Measurements from ENCODE around the gene CYP4Z1.

Gene CYP4Z1, protein sequence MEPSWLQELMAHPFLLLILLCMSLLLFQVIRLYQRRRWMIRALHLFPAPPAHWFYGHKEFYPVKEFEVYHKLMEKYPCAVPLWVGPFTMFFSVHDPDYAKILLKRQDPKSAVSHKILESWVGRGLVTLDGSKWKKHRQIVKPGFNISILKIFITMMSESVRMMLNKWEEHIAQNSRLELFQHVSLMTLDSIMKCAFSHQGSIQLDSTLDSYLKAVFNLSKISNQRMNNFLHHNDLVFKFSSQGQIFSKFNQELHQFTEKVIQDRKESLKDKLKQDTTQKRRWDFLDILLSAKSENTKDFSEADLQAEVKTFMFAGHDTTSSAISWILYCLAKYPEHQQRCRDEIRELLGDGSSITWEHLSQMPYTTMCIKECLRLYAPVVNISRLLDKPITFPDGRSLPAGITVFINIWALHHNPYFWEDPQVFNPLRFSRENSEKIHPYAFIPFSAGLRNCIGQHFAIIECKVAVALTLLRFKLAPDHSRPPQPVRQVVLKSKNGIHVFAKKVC

GRCh38 chr1:47067097-47067594 is at the start of gene CYP4Z1:
CYP4Z1 (plus strand) TSS chr1:47067231; CDS start chr1:47067491, 260 bp downstream.
- TF ChIP-seq, protein P1, sequence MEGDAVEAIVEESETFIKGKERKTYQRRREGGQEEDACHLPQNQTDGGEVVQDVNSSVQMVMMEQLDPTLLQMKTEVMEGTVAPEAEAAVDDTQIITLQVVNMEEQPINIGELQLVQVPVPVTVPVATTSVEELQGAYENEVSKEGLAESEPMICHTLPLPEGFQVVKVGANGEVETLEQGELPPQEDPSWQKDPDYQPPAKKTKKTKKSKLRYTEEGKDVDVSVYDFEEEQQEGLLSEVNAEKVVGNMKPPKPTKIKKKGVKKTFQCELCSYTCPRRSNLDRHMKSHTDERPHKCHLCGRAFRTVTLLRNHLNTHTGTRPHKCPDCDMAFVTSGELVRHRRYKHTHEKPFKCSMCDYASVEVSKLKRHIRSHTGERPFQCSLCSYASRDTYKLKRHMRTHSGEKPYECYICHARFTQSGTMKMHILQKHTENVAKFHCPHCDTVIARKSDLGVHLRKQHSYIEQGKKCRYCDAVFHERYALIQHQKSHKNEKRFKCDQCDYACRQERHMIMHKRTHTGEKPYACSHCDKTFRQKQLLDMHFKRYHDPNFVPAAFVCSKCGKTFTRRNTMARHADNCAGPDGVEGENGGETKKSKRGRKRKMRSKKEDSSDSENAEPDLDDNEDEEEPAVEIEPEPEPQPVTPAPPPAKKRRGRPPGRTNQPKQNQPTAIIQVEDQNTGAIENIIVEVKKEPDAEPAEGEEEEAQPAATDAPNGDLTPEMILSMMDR (conservative IDR thresholded peaks at IDR 0.05), result no peak
- no peak within 1 kb of the TSS for H3K27ac ChIP-seq

DNA sequence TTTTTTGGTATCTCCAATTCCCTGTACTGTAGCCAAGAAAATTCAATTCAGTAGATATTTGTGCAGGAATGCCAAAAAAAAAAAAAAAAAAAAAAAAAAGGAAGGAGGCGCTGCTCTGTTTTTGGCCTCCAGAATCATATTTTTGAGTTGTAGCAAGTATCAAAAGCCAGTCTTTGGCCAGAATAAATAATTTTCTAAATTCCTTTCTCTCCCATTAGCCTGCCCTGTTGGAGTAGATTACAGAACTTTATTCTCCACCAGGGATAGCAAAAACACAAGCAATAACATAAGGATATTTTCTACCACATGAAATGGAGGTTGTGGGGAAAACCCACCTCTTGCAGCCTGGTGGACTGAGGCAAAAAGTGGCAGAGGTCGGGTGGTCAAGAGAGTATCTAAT is 46.0 kb upstream of the CYP4Z1 start:
- TF ChIP-seq, protein P1 (conservative IDR thresholded peaks at IDR 0.05), result no peak
- no peak overlapping the region for H3K27ac ChIP-seq

- peak within 1 kb of the TSS; percentile 65 for H3K27ac ChIP-seq
- TF ChIP-seq, protein P1 (conservative IDR thresholded peaks at IDR 0.05), result no peak
These were observed 43.5 kb upstream of the CYP4Z1 start, which contains the start of gene CYP4X1 for GRCh38 chr1:47023268-47024140. CYP4X1 (plus strand) TSS chr1:47023669; CDS start chr1:47023818, 149 bp downstream.

GRCh38 chr1:47024141-47024801 is 42.8 kb upstream of the CYP4Z1 start:
- TF ChIP-seq, protein P1 (conservative IDR thresholded peaks at IDR 0.05), result no peak
- peak overlapping the region; percentile 65 for H3K27ac ChIP-seq

DNA sequence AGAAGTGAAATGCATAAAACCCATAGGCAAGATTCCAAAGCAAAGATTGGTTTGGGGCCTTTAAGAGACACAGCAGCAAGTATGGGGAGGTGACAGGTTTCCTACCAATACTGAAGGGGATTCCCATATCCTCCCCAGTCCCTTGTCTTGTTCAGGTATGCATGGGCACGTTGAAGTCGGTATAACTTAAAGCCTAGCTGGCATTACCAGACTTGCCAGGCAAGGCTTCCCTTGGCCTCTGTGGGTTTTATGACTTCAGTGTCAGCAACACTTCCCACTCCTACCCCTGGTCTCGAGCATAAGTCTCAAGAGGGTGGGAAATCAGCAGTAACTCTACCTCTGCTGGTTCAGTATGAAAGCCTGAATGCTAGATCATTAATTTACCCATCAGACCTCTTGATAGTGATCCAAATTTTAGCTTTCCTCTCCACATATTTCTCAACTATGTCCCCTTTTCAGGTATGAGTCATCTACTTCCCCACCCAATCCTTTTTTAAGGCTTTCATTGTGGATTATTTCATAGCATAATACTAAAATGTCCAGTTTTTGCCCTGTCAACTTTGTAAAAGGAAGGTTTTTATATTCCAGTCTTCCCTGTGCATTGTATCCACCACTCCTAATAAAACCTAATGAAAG is 36.7 kb upstream of the CYP4Z1 start:
- TF ChIP-seq, protein P1 (conservative IDR thresholded peaks at IDR 0.05), result no peak
- H3K27ac ChIP-seq, result peak overlapping the region; percentile 91

DNA sequence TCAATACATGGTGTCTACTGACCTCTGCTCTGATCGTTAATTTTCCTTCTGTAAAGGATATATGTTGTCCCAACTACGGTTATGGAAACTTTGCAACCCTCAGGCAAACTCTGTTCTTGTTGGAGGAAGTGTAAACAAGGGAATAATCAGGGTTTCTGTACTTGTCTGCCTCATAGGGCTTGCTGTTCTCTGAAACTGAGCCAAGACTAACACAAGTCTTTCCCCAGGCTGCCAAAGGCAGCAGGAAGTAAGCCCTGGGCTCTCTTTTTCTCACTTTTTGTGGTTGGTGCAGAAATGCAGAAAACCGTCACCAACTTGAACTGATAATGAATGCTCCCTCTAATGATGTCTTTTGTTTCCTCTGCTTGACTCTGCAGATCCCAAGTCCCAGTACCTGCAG is 36.0 kb upstream of the CYP4Z1 start:
- TF ChIP-seq, protein P1 (conservative IDR thresholded peaks at IDR 0.05), result no peak
- peak overlapping the region; percentile 91 for H3K27ac ChIP-seq

All from VCaP (cell line).